Glutamatergic neuron (in vitro differentiated cells): ENCODE results near the gene CD40LG. TPM values are rescaled to one million over a fixed set of nuclear protein-coding genes. Genes with fewer than 3 reads are reported as not detected.

ENCODE experiments used
- DNase-seq: peaks from one replicate; pipeline ENCODE4 v3.0.0; 2022
- H3K27ac Mint-ChIP-seq: one replicate; pipeline ENCODE4 v1.8.0; 2020; ENCODE audit warnings: mild to moderate bottlenecking, mixed read lengths, inconsistent platforms; ENCODE audit not compliant: unreplicated experiment
- H3K27me3 Mint-ChIP-seq: one replicate; pipeline ENCODE4 v1.8.0; 2020; ENCODE audit warnings: mild to moderate bottlenecking, moderate library complexity, mixed read lengths, inconsistent platforms; ENCODE audit not compliant: unreplicated experiment
- H3K36me3 Mint-ChIP-seq: one replicate; pipeline ENCODE4 v1.8.0; 2020; ENCODE audit warnings: mild to moderate bottlenecking, mixed read lengths, inconsistent platforms; ENCODE audit not compliant: unreplicated experiment
- H3K4me1 Mint-ChIP-seq: one replicate; pipeline ENCODE4 v1.8.0; 2020; ENCODE audit warnings: mild to moderate bottlenecking, low read depth, mixed read lengths, inconsistent platforms; ENCODE audit not compliant: unreplicated experiment
- H3K4me3 Mint-ChIP-seq: one replicate; pipeline ENCODE4 v1.8.0; 2020; ENCODE audit warnings: mild to moderate bottlenecking, mixed read lengths, inconsistent platforms; ENCODE audit not compliant: unreplicated experiment
- H3K9me3 Mint-ChIP-seq: one replicate; pipeline ENCODE4 v1.8.0; 2020; ENCODE audit warnings: mild to moderate bottlenecking, moderate library complexity, mixed read lengths, inconsistent platforms; ENCODE audit not compliant: unreplicated experiment
- CTCF ChIP-seq: fragments of 200-600 bp; sonication (generic); IDR thresholded peaks from one replicate; pipeline ENCODE4 v1.5.0; 2021; ENCODE audit not compliant: partially characterized antibody, unreplicated experiment
- total RNA-seq: library from RNA; stranded (reverse); fragmentation: NEBNext Ultra II Directional; extraction: Animal tissue kit (Norgen Biotek cat#: 25700); gene quantifications from one replicate; pipeline ENCODE4 v1.2.1, GENCODE V29; 2021; ENCODE audit not compliant: unreplicated experiment

Gene CD40LG
- total RNA-seq, 1 donor from 2014 or later, result not detected

- Mint-ChIP-seq H3K9me3 (no peaks in the 10 kb centered on the region), H3K27ac (no peak overlapping the region), H3K27me3 (no peaks in the 10 kb centered on the region), H3K36me3 (no peaks in the 10 kb centered on the region), H3K4me1 (no peaks in the 10 kb centered on the region), H3K4me3 (no peak overlapping the region)
- DNase-seq, result no peak
- no peak for TF ChIP-seq CTCF
Measured at GRCh38 chrX:136630881-136631280, 17.1 kb upstream of the CD40LG start.

- no peak for DNase-seq
- H3K9me3 Mint-ChIP-seq, result peaks cover 2% of the 10 kb centered on the region
- H3K36me3 Mint-ChIP-seq, result no peaks in the 10 kb centered on the region
- no peaks in the 10 kb centered on the region for H3K4me1 Mint-ChIP-seq
- no peak for TF ChIP-seq CTCF
- no peak overlapping the region for H3K4me3 Mint-ChIP-seq
- H3K27me3 Mint-ChIP-seq, result peaks cover 3% of the 10 kb centered on the region
- no peak overlapping the region for H3K27ac Mint-ChIP-seq
Measured at GRCh38 chrX:136635235-136635634, 12.7 kb upstream of the CD40LG start.

GRCh38 chrX:136636121-136636520 is 11.8 kb upstream of the CD40LG start:
- no peak for TF ChIP-seq CTCF
- Mint-ChIP-seq H3K4me3 (no peak overlapping the region), H3K36me3 (no peaks in the 10 kb centered on the region), H3K9me3 (peaks cover 2% of the 10 kb centered on the region), H3K27me3 (peaks cover 3% of the 10 kb centered on the region), H3K27ac (no peak overlapping the region), H3K4me1 (no peaks in the 10 kb centered on the region)
- DNase-seq, result peak; percentile 13

- no peaks in the 10 kb centered on the region for H3K36me3 Mint-ChIP-seq
- H3K4me1 Mint-ChIP-seq, result no peaks in the 10 kb centered on the region
- H3K9me3 Mint-ChIP-seq, result peaks cover 2% of the 10 kb centered on the region
- H3K4me3 Mint-ChIP-seq, result no peak overlapping the region
- peaks cover 3% of the 10 kb centered on the region for H3K27me3 Mint-ChIP-seq
- DNase-seq, result no peak
- no peak for TF ChIP-seq CTCF
- H3K27ac Mint-ChIP-seq, result no peak overlapping the region
Measured at GRCh38 chrX:136639506-136640176, 8.3 kb upstream of the CD40LG start.

GRCh38 chrX:136643243-136643642 is 4.7 kb upstream of the CD40LG start:
- no peaks in the 10 kb centered on the region for H3K27me3 Mint-ChIP-seq
- no peak for DNase-seq
- no peak overlapping the region for H3K27ac Mint-ChIP-seq
- H3K4me1 Mint-ChIP-seq, result no peaks in the 10 kb centered on the region
- no peak for TF ChIP-seq CTCF
- H3K4me3 Mint-ChIP-seq, result no peak overlapping the region
- H3K9me3 Mint-ChIP-seq, result peaks cover 2% of the 10 kb centered on the region
- no peaks in the 10 kb centered on the region for H3K36me3 Mint-ChIP-seq
